Measurements from ENCODE around the gene CHRD. TPM values are rescaled to one million over a fixed set of nuclear protein-coding genes. Genes with fewer than 3 reads are reported as not detected.

CHRD gene
- total RNA-seq, 1 experiment from 2014 or later = 0.42 TPM

GRCh38 chr3:184360929-184361531, 18.8 kb upstream of the CHRD start:
- no peak for DNase-seq (ENCODE audit: low read depth)

GRCh38 chr3:184361532-184361931, 18.3 kb upstream of the CHRD start, which contains the start of the genes CLCN2 and POLR2H:
Gene CLCN2, minus strand, starts transcription at chr3:184361605. Its CDS starts 126 bp downstream, at chr3:184361479.
Gene POLR2H, plus strand, starts transcription at chr3:184361710. Its CDS starts 1,783 bp downstream, at chr3:184363493.
- DNase-seq (ENCODE audit: low read depth) = peak; percentile 60

GRCh38 chr3:184361932-184362667, 17.8 kb upstream of the CHRD start:
- peak; percentile 83 for DNase-seq (ENCODE audit: low read depth)

GRCh38 chr3:184362668-184363546, 16.9 kb upstream of the CHRD start:
- DNase-seq (ENCODE audit: low read depth) = peak; percentile 99

GRCh38 chr3:184366619-184367289, 13.1 kb upstream of the CHRD start:
- no peak for DNase-seq (ENCODE audit: low read depth)

GRCh38 chr3:184368116-184368515, 11.7 kb upstream of the CHRD start:
- DNase-seq (ENCODE audit: low read depth) = no peak

- DNase-seq (ENCODE audit: low read depth) = peak; percentile 75
Observed at GRCh38 chr3:184368586-184369183, 11.2 kb upstream of the CHRD start.

- DNase-seq (ENCODE audit: low read depth) = peak; percentile 86
Observed at GRCh38 chr3:184371570-184372018, 8.3 kb upstream of the CHRD start.

GRCh38 chr3:184372296-184372821, 7.5 kb upstream of the CHRD start:
- no peak for DNase-seq (ENCODE audit: low read depth)

GRCh38 chr3:184372911-184373310, 6.9 kb upstream of the CHRD start:
- DNase-seq (ENCODE audit: low read depth) = no peak

- no peak for DNase-seq (ENCODE audit: low read depth)
Observed at GRCh38 chr3:184373422-184373821, 6.4 kb upstream of the CHRD start.

GRCh38 chr3:184375747-184376461, 4.0 kb upstream of the CHRD start:
- no peak for DNase-seq (ENCODE audit: low read depth)

- no peak for DNase-seq (ENCODE audit: low read depth)
Observed at GRCh38 chr3:184377374-184377773, 2.5 kb upstream of the CHRD start.

GRCh38 chr3:184377882-184378445, 1.9 kb upstream of the CHRD start, which contains the start of gene THPO:
Gene THPO, minus strand, starts transcription at chr3:184378207. Its CDS starts 1,948 bp downstream, at chr3:184376259.
- DNase-seq (ENCODE audit: low read depth) = no peak

GRCh38 chr3:184378651-184379357, 1.1 kb upstream of the CHRD start:
- no peak for DNase-seq (ENCODE audit: low read depth)

- DNase-seq (ENCODE audit: low read depth) = peak; percentile 34
Observed at GRCh38 chr3:184380185-184380626, 352 bp downstream of the CHRD start.

GRCh38 chr3:184380627-184381260, 890 bp downstream of the CHRD start:
- no peak for DNase-seq (ENCODE audit: low read depth)

Data from M059J (cell line).